GM19452 (cell line): ENCODE results near the gene CSNK1D.

ENCODE experiments used
- ATAC-seq: cut with Tn5 transposase; IDR thresholded peaks from one replicate; pipeline ENCODE4 v1.9.1; 2021; ENCODE audit not compliant: unreplicated experiment

CSNK1D gene

GRCh38 chr17:82240506-82241182, 32.9 kb downstream of the CSNK1D start:
- ATAC-seq: no peak

- ATAC-seq: no peak
These were observed 33.5 kb downstream of the CSNK1D start for GRCh38 chr17:82239926-82240505.

GRCh38 chr17:82239401-82239925, 34.0 kb downstream of the CSNK1D start:
- ATAC-seq: no peak

GRCh38 chr17:82238472-82239201, 34.9 kb downstream of the CSNK1D start:
- no peak for ATAC-seq

GRCh38 chr17:82237746-82238471, 35.6 kb downstream of the CSNK1D start:
- ATAC-seq: no peak

GRCh38 chr17:82237083-82237745, 36.3 kb downstream of the CSNK1D start:
- no peak for ATAC-seq

GRCh38 chr17:82236142-82236971, 37.1 kb downstream of the CSNK1D start:
- no peak for ATAC-seq

- no peak for ATAC-seq
These were observed 37.7 kb downstream of the CSNK1D start for GRCh38 chr17:82235775-82236141.

GRCh38 chr17:82235056-82235774, 38.3 kb downstream of the CSNK1D start:
- no peak for ATAC-seq

GRCh38 chr17:82234211-82235055, 39.1 kb downstream of the CSNK1D start:
- no peak for ATAC-seq

- no peak for ATAC-seq
These were observed 40.4 kb downstream of the CSNK1D start for GRCh38 chr17:82232876-82233785.

- ATAC-seq: no peak
These were observed 41.1 kb downstream of the CSNK1D start for GRCh38 chr17:82232322-82232820.

- peak; percentile 12 for ATAC-seq
These were observed 41.8 kb downstream of the CSNK1D start for GRCh38 chr17:82231562-82232321.

GRCh38 chr17:82231312-82231561, 42.3 kb downstream of the CSNK1D start:
- ATAC-seq: no peak

GRCh38 chr17:82230609-82231311, 42.7 kb downstream of the CSNK1D start:
- ATAC-seq: peak; percentile 31
